Measurements from ENCODE around the gene RAB3A.

DNA sequence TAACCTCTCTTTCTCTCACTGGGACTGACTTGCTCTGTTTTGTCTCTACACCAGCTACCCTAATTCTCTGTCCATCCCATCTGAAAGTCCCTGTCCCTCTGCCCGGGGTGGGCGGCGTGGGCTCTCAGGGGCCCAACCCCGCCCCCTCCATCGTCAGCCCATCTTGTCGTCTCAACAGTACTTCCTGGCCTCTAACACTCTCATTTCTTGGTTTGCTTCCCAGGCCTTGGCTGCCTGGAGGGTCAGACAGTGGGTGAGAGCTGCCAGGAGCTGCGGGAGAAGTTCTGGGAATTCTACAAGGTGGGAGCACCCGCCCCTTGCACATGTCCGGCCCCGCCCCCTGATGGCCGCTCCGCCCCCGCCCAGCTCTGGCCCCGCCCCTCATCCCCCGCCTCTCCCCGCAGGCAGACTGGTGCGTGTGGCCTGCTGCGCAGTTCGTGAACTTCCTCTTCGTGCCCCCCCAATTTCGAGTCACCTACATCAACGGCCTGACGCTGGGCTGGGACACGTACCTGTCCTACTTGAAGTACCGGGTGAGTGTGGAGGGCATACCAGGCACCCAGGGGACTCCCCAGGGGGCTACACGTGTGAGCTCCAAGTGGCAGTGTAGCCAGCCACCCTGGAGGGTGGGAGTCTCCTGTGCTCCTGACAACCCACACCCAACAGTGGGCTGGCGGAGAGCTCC is 9.1 kb downstream of the RAB3A start:
- TF ChIP-seq CTCF (IDR thresholded peaks at IDR 0.05 in 2 of 3, conservative IDR thresholded peaks at IDR 0.05 in 1 of 3; ENCODE audit: borderline replicate concordance in 1 of 3, insufficient read depth in 1 of 3, low read depth in 2 of 3, low read length in 2 of 3) (no peak), ZFX (IDR thresholded peaks at IDR 0.05) (no peak), EZH2 (IDR thresholded peaks at IDR 0.05) (no peak), POLR2A (IDR thresholded peaks at IDR 0.05; ENCODE audit: borderline replicate concordance, extremely low read depth, insufficient read depth, insufficient read length) (no peak), RAD21 (IDR thresholded peaks at IDR 0.05; ENCODE audit: low read depth) (no peak)
- TF ChIP-seq, protein P1, sequence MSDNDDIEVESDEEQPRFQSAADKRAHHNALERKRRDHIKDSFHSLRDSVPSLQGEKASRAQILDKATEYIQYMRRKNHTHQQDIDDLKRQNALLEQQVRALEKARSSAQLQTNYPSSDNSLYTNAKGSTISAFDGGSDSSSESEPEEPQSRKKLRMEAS (IDR thresholded peaks at IDR 0.05): no peak
- TF ChIP-seq, protein P2, sequence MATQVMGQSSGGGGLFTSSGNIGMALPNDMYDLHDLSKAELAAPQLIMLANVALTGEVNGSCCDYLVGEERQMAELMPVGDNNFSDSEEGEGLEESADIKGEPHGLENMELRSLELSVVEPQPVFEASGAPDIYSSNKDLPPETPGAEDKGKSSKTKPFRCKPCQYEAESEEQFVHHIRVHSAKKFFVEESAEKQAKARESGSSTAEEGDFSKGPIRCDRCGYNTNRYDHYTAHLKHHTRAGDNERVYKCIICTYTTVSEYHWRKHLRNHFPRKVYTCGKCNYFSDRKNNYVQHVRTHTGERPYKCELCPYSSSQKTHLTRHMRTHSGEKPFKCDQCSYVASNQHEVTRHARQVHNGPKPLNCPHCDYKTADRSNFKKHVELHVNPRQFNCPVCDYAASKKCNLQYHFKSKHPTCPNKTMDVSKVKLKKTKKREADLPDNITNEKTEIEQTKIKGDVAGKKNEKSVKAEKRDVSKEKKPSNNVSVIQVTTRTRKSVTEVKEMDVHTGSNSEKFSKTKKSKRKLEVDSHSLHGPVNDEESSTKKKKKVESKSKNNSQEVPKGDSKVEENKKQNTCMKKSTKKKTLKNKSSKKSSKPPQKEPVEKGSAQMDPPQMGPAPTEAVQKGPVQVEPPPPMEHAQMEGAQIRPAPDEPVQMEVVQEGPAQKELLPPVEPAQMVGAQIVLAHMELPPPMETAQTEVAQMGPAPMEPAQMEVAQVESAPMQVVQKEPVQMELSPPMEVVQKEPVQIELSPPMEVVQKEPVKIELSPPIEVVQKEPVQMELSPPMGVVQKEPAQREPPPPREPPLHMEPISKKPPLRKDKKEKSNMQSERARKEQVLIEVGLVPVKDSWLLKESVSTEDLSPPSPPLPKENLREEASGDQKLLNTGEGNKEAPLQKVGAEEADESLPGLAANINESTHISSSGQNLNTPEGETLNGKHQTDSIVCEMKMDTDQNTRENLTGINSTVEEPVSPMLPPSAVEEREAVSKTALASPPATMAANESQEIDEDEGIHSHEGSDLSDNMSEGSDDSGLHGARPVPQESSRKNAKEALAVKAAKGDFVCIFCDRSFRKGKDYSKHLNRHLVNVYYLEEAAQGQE (IDR thresholded peaks at IDR 0.05; ENCODE audit: low read depth): no peak
